ENCODE data around the gene BFSP2. TPM values are rescaled to one million over a fixed set of nuclear protein-coding genes. Genes with fewer than 3 reads are reported as not detected.

The BFSP2 gene
- total RNA-seq, 1 donor from 2014 or later: not detected

GRCh38 chr3:133455960-133456359 lies 56.1 kb downstream of the BFSP2 start:
- intact Hi-C loops (cut with micrococcal nuclease): no loop called here
- no peak for DNase-seq (ENCODE audit: low spot score)

GRCh38 chr3:133457025-133457424 lies 57.2 kb downstream of the BFSP2 start:
- peaks cover 12% of the 10 kb centered on the region for H3K4me1 Mint-ChIP-seq (ENCODE audit: low read depth)
- no peaks in the 10 kb centered on the region for H3K9me3 Mint-ChIP-seq
- H3K36me3 Mint-ChIP-seq (ENCODE audit: low read depth): no peaks in the 10 kb centered on the region
- H3K27me3 Mint-ChIP-seq (ENCODE audit: insufficient read depth): peaks cover 4% of the 10 kb centered on the region
- intact Hi-C loops (cut with micrococcal nuclease): loop anchor here (1.0 kb wide), 1 partner anchor 9 kb away; no protein-coding TSS in a partner anchor
- H3K4me3 Mint-ChIP-seq: no peak overlapping the region
- no peak for DNase-seq (ENCODE audit: low spot score)
- H3K27ac Mint-ChIP-seq: no peak overlapping the region

More at GRCh38 chr3:133455960-133456359, 56.1 kb downstream of the BFSP2 start:
- H3K9me3 Mint-ChIP-seq: no peaks in the 10 kb centered on the region
- H3K27ac Mint-ChIP-seq: no peak overlapping the region
- H3K36me3 Mint-ChIP-seq (ENCODE audit: low read depth): no peaks in the 10 kb centered on the region
- peaks cover 4% of the 10 kb centered on the region for H3K27me3 Mint-ChIP-seq (ENCODE audit: insufficient read depth)
- peaks cover 5% of the 10 kb centered on the region for H3K4me1 Mint-ChIP-seq (ENCODE audit: low read depth)
- no peak overlapping the region for H3K4me3 Mint-ChIP-seq

- DNase-seq (ENCODE audit: low spot score): no peak
- H3K36me3 Mint-ChIP-seq (ENCODE audit: low read depth): no peaks in the 10 kb centered on the region
Observed at GRCh38 chr3:133457465-133458067, 57.7 kb downstream of the BFSP2 start.

GRCh38 chr3:133459400-133459799 lies 59.5 kb downstream of the BFSP2 start:
- intact Hi-C loops (cut with micrococcal nuclease): no loop called here

More at GRCh38 chr3:133457465-133458067, 57.7 kb downstream of the BFSP2 start:
- H3K4me3 Mint-ChIP-seq: no peak overlapping the region
- intact Hi-C loops (cut with micrococcal nuclease): loop anchor here (1.0 kb wide), 1 partner anchor 9 kb away; no protein-coding TSS in a partner anchor
- no peak overlapping the region for H3K27ac Mint-ChIP-seq
- H3K27me3 Mint-ChIP-seq (ENCODE audit: insufficient read depth): peaks cover 6% of the 10 kb centered on the region
- peaks cover 12% of the 10 kb centered on the region for H3K4me1 Mint-ChIP-seq (ENCODE audit: low read depth)
- no peaks in the 10 kb centered on the region for H3K9me3 Mint-ChIP-seq

GRCh38 chr3:133460809-133461208 lies 61.0 kb downstream of the BFSP2 start:
- no peak overlapping the region for H3K4me3 Mint-ChIP-seq
- peaks cover 29% of the 10 kb centered on the region for H3K4me1 Mint-ChIP-seq (ENCODE audit: low read depth)
- H3K27ac Mint-ChIP-seq: no peak overlapping the region
- peaks cover 4% of the 10 kb centered on the region for H3K27me3 Mint-ChIP-seq (ENCODE audit: insufficient read depth)
- no peaks in the 10 kb centered on the region for H3K9me3 Mint-ChIP-seq
- intact Hi-C loops (cut with micrococcal nuclease): no loop called here
- no peak for DNase-seq (ENCODE audit: low spot score)
- H3K36me3 Mint-ChIP-seq (ENCODE audit: low read depth): no peaks in the 10 kb centered on the region

More at GRCh38 chr3:133459400-133459799, 59.5 kb downstream of the BFSP2 start:
- Mint-ChIP-seq H3K27me3 (ENCODE audit: insufficient read depth) (peaks cover 4% of the 10 kb centered on the region), H3K9me3 (no peaks in the 10 kb centered on the region), H3K27ac (no peak overlapping the region), H3K4me3 (no peak overlapping the region), H3K4me1 (ENCODE audit: low read depth) (peaks cover 29% of the 10 kb centered on the region), H3K36me3 (ENCODE audit: low read depth) (no peaks in the 10 kb centered on the region)
- DNase-seq (ENCODE audit: low spot score): no peak

GRCh38 chr3:133461291-133461690 lies 61.4 kb downstream of the BFSP2 start:
- intact Hi-C loops (cut with micrococcal nuclease): no loop called here
- Mint-ChIP-seq H3K9me3 (no peaks in the 10 kb centered on the region), H3K27ac (no peak overlapping the region)

GRCh38 chr3:133463347-133463860 lies 63.5 kb downstream of the BFSP2 start:
- intact Hi-C loops (cut with micrococcal nuclease): no loop called here
- Mint-ChIP-seq H3K27me3 (ENCODE audit: insufficient read depth) (peaks cover 4% of the 10 kb centered on the region), H3K4me3 (no peak overlapping the region), H3K36me3 (ENCODE audit: low read depth) (no peaks in the 10 kb centered on the region), H3K9me3 (no peaks in the 10 kb centered on the region), H3K4me1 (ENCODE audit: low read depth) (peaks cover 48% of the 10 kb centered on the region), H3K27ac (no peak overlapping the region)
- DNase-seq (ENCODE audit: low spot score): no peak

More at GRCh38 chr3:133461291-133461690, 61.4 kb downstream of the BFSP2 start:
- no peaks in the 10 kb centered on the region for H3K36me3 Mint-ChIP-seq (ENCODE audit: low read depth)
- no peak overlapping the region for H3K4me3 Mint-ChIP-seq
- no peak for DNase-seq (ENCODE audit: low spot score)
- H3K4me1 Mint-ChIP-seq (ENCODE audit: low read depth): peaks cover 29% of the 10 kb centered on the region
- peaks cover 4% of the 10 kb centered on the region for H3K27me3 Mint-ChIP-seq (ENCODE audit: insufficient read depth)

GRCh38 chr3:133464573-133464972 lies 64.7 kb downstream of the BFSP2 start:
- no peaks in the 10 kb centered on the region for H3K9me3 Mint-ChIP-seq
- H3K4me3 Mint-ChIP-seq: no peak overlapping the region
- intact Hi-C loops (cut with micrococcal nuclease): loop anchor here (1.0 kb wide), 1 partner anchor 11 kb away; no protein-coding TSS in a partner anchor
- H3K27me3 Mint-ChIP-seq (ENCODE audit: insufficient read depth): peaks cover 4% of the 10 kb centered on the region
- DNase-seq (ENCODE audit: low spot score): no peak
- H3K36me3 Mint-ChIP-seq (ENCODE audit: low read depth): no peaks in the 10 kb centered on the region
- H3K27ac Mint-ChIP-seq: no peak overlapping the region
- H3K4me1 Mint-ChIP-seq (ENCODE audit: low read depth): peaks cover 50% of the 10 kb centered on the region

GRCh38 chr3:133466531-133467386 lies 66.9 kb downstream of the BFSP2 start:
- Mint-ChIP-seq H3K36me3 (ENCODE audit: low read depth) (no peaks in the 10 kb centered on the region), H3K4me3 (no peak overlapping the region), H3K9me3 (no peaks in the 10 kb centered on the region), H3K4me1 (ENCODE audit: low read depth) (peaks cover 38% of the 10 kb centered on the region), H3K27ac (no peak overlapping the region), H3K27me3 (ENCODE audit: insufficient read depth) (peaks cover 4% of the 10 kb centered on the region)
- no peak for DNase-seq (ENCODE audit: low spot score)
- intact Hi-C loops (cut with micrococcal nuclease): no loop called here

GRCh38 chr3:133467780-133468179 lies 67.9 kb downstream of the BFSP2 start:
- intact Hi-C loops (cut with micrococcal nuclease): no loop called here
- H3K27me3 Mint-ChIP-seq (ENCODE audit: insufficient read depth): no peaks in the 10 kb centered on the region
- H3K4me3 Mint-ChIP-seq: no peak overlapping the region
- DNase-seq (ENCODE audit: low spot score): no peak
- H3K36me3 Mint-ChIP-seq (ENCODE audit: low read depth): no peaks in the 10 kb centered on the region
- H3K4me1 Mint-ChIP-seq (ENCODE audit: low read depth): peaks cover 35% of the 10 kb centered on the region
- no peak overlapping the region for H3K27ac Mint-ChIP-seq
- H3K9me3 Mint-ChIP-seq: no peaks in the 10 kb centered on the region

- Mint-ChIP-seq H3K36me3 (ENCODE audit: low read depth) (no peaks in the 10 kb centered on the region), H3K4me1 (ENCODE audit: low read depth) (peaks cover 30% of the 10 kb centered on the region), H3K27me3 (ENCODE audit: insufficient read depth) (no peaks in the 10 kb centered on the region), H3K4me3 (no peak overlapping the region), H3K27ac (no peak overlapping the region), H3K9me3 (no peaks in the 10 kb centered on the region)
- no peak for DNase-seq (ENCODE audit: low spot score)
- intact Hi-C loops (cut with micrococcal nuclease): no loop called here
Observed at GRCh38 chr3:133468251-133468721, 68.4 kb downstream of the BFSP2 start.

GRCh38 chr3:133469140-133469731 lies 69.4 kb downstream of the BFSP2 start:
- H3K36me3 Mint-ChIP-seq (ENCODE audit: low read depth): no peaks in the 10 kb centered on the region
- DNase-seq (ENCODE audit: low spot score): no peak
- no peaks in the 10 kb centered on the region for H3K9me3 Mint-ChIP-seq
- peaks cover 26% of the 10 kb centered on the region for H3K4me1 Mint-ChIP-seq (ENCODE audit: low read depth)
- no peak overlapping the region for H3K4me3 Mint-ChIP-seq
- intact Hi-C loops (cut with micrococcal nuclease): no loop called here
- no peak overlapping the region for H3K27ac Mint-ChIP-seq
- H3K27me3 Mint-ChIP-seq (ENCODE audit: insufficient read depth): no peaks in the 10 kb centered on the region

Data from activated T-helper 1 cell treated with anti-CD3 and anti-CD28 coated beads, Interleukin-12 subunit alpha, Interleukin-12 subunit beta, Interleukin-2, Interleukin-4 antibody, amounts not matched to agents 30 ng/mL and 10 ng/mL and 1 ng/mL, durations not matched to agents 14 hours and 24 hours and 36 hours (primary cell).